Calu3 (cell line): Measurements from ENCODE around the gene UTS2B. TPM values are rescaled to one million over a fixed set of nuclear protein-coding genes. Genes with fewer than 3 reads are reported as not detected.

Experiments used
- BruUV-seq: library from RNA; stranded (reverse); fragments of 400-500 nt; replicated peaks from 2 replicates; lab custom pipeline; 2021; lab: Mats Ljungman, UMichigan
- CTCF ChIA-PET: fragments of 300-600 bp; sonication (Branson Sonifier 250); formaldehyde crosslinking; loops from one replicate; lab custom pipeline; 2022; ENCODE audit warnings: antibody characterized with exemption; lab: Charles Lee
- DNase-seq: peaks from one replicate; pipeline ENCODE4 v3.0.0; 2022
- H3K27ac Mint-ChIP-seq: one replicate; pipeline ENCODE4 v1.8.0; 2022; ENCODE audit warnings: mixed read lengths; ENCODE audit not compliant: unreplicated experiment
- H3K27me3 Mint-ChIP-seq: one replicate; pipeline ENCODE4 v1.8.0; 2022; ENCODE audit warnings: mixed read lengths; ENCODE audit not compliant: unreplicated experiment
- H3K36me3 Mint-ChIP-seq: one replicate; pipeline ENCODE4 v1.8.0; 2022; ENCODE audit warnings: mild to moderate bottlenecking, moderate library complexity, mixed read lengths; ENCODE audit not compliant: insufficient read depth, unreplicated experiment
- H3K4me1 Mint-ChIP-seq: one replicate; pipeline ENCODE4 v1.8.0; 2022; ENCODE audit warnings: mild to moderate bottlenecking, low read depth, mixed read lengths; ENCODE audit not compliant: unreplicated experiment
- H3K4me3 Mint-ChIP-seq: one replicate; pipeline ENCODE4 v1.8.0; 2022; ENCODE audit warnings: mild to moderate bottlenecking, low read depth, moderate library complexity, mixed read lengths; ENCODE audit not compliant: unreplicated experiment
- H3K9me3 Mint-ChIP-seq: one replicate; pipeline ENCODE4 v1.8.0; 2022; ENCODE audit warnings: low read depth, mixed read lengths; ENCODE audit not compliant: unreplicated experiment
- CTCF ChIP-seq: fragments of 200-600 bp; IDR thresholded peaks from one replicate; pipeline ENCODE4 v1.8.0; 2022; ENCODE audit warnings: antibody characterized with exemption; ENCODE audit not compliant: unreplicated experiment
- intact Hi-C: fragments of 100-400 bp; cut with micrococcal nuclease; formaldehyde crosslinking; loops from one replicate; pipeline ENCODE4 v1.10.0; 2022; ENCODE audit not compliant: unreplicated experiment
- total RNA-seq: library from RNA; stranded (reverse); gene quantifications from 2 replicates; pipeline ENCODE4 v1.2.3, GENCODE V29; 2022

The UTS2B gene
- total RNA-seq, 1 experiment from 2014 or later, result 1.5 TPM

GRCh38 chr3:191301017-191301416 lies 29.3 kb downstream of the UTS2B start:
- Mint-ChIP-seq H3K36me3 (no peaks in the 10 kb centered on the region), H3K9me3 (no peaks in the 10 kb centered on the region), H3K4me1 (no peaks in the 10 kb centered on the region), H3K27me3 (no peaks in the 10 kb centered on the region), H3K4me3 (no peak overlapping the region), H3K27ac (no peak overlapping the region)
- intact Hi-C loops, result no loop called here
- CTCF ChIA-PET, result no interaction called here
- DNase-seq, result no peak
- no peak for TF ChIP-seq CTCF
- BruUV-seq, result no TSS peak

GRCh38 chr3:191300422-191300821 lies 29.9 kb downstream of the UTS2B start:
- H3K4me3 Mint-ChIP-seq, result no peak overlapping the region
- CTCF ChIA-PET, result no interaction called here
- H3K9me3 Mint-ChIP-seq, result no peaks in the 10 kb centered on the region
- intact Hi-C loops, result no loop called here
- no peak overlapping the region for H3K27ac Mint-ChIP-seq
- no peaks in the 10 kb centered on the region for H3K36me3 Mint-ChIP-seq
- no peak for DNase-seq
- H3K27me3 Mint-ChIP-seq, result no peaks in the 10 kb centered on the region
- BruUV-seq, result no TSS peak
- TF ChIP-seq CTCF, result no peak
- H3K4me1 Mint-ChIP-seq, result no peaks in the 10 kb centered on the region

GRCh38 chr3:191298846-191299245 lies 31.5 kb downstream of the UTS2B start:
- Mint-ChIP-seq H3K9me3 (no peaks in the 10 kb centered on the region), H3K27me3 (no peaks in the 10 kb centered on the region), H3K4me1 (no peaks in the 10 kb centered on the region), H3K36me3 (no peaks in the 10 kb centered on the region), H3K27ac (no peak overlapping the region), H3K4me3 (no peak overlapping the region)
- no peak for DNase-seq
- intact Hi-C loops, result no loop called here
- no TSS peak for BruUV-seq
- CTCF ChIA-PET, result no interaction called here
- TF ChIP-seq CTCF, result no peak

GRCh38 chr3:191296041-191296541 lies 34.2 kb downstream of the UTS2B start:
- no peak for TF ChIP-seq CTCF
- DNase-seq, result no peak
- CTCF ChIA-PET, result interaction anchor here (0.7 kb wide), 1 partner anchor 47 kb away, joined by 3 read pairs; no protein-coding TSS in a partner anchor
- intact Hi-C loops, result no loop called here
- no peaks in the 10 kb centered on the region for H3K36me3 Mint-ChIP-seq
- no peaks in the 10 kb centered on the region for H3K9me3 Mint-ChIP-seq
- H3K27ac Mint-ChIP-seq, result no peak overlapping the region
- H3K4me1 Mint-ChIP-seq, result no peaks in the 10 kb centered on the region
- no TSS peak for BruUV-seq
- no peaks in the 10 kb centered on the region for H3K27me3 Mint-ChIP-seq
- H3K4me3 Mint-ChIP-seq, result no peak overlapping the region
